CD4-positive, CD25-positive, alpha-beta regulatory T cell (primary cell): ENCODE results near the gene RFESD. TPM values are rescaled to one million over a fixed set of nuclear protein-coding genes. Genes with fewer than 3 reads are reported as not detected.
"Not testable (repeated sequence)": the region's sequence is repeated elsewhere in the genome, so short reads cannot be mapped to it uniquely, and the experiment has no call there.

ENCODE experiments used
- ATAC-seq, 2 donors: fragments of 150-1000 bp; cut with Tn5 transposase; one replicate each; pipeline ENCODE4 v1.10.0; 2021; ENCODE audit warnings: low read depth in 2 of 2, moderate number of reproducible peaks in 2 of 2, moderate library complexity in 1 of 2
- DNase-seq, 3 donors: peaks; one replicate each; pipeline versions ENCODE4 v3.0.0 to v3.0.0-alpha.2; 2012 to 2022; ENCODE audit warnings: mixed read lengths in 1 of 3
- H3K27ac ChIP-seq: one replicate; pipeline ENCODE4 v1.7.0; 2013; ENCODE audit warnings: mild to moderate bottlenecking, low read length; ENCODE audit not compliant: insufficient read depth, poor library complexity, severe bottlenecking
- H3K27me3 ChIP-seq: one replicate; pipeline ENCODE4 v1.7.0; 2013; ENCODE audit warnings: low read length; ENCODE audit not compliant: control insufficient read depth, insufficient read depth
- H3K36me3 ChIP-seq: one replicate; pipeline ENCODE4 v1.7.0; 2013; ENCODE audit warnings: mild to moderate bottlenecking, low read length, moderate library complexity; ENCODE audit not compliant: control insufficient read depth, insufficient read depth
- H3K4me1 ChIP-seq: 2 replicates; pipeline ENCODE4 v1.7.0; 2013; ENCODE audit warnings: mild to moderate bottlenecking, low read length; ENCODE audit not compliant: insufficient read depth, control insufficient read depth, poor library complexity, severe bottlenecking
- H3K4me3 ChIP-seq: one replicate; pipeline ENCODE4 v1.7.0; 2013; ENCODE audit warnings: low read depth, mild to moderate bottlenecking, low read length, moderate library complexity
- H3K9me3 ChIP-seq, 2 experiments: 1 replicate in 1 of 2; 2 replicates in 1 of 2; pipeline ENCODE4 v1.7.0; 2013; ENCODE audit warnings: low read length in 2 of 2, mild to moderate bottlenecking in 1 of 2, moderate library complexity in 1 of 2; ENCODE audit not compliant: control insufficient read depth in 2 of 2
- H3K27ac Mint-ChIP-seq, 3 donors: one replicate each; pipeline ENCODE4 v1.8.0; 2020 to 2022; ENCODE audit warnings: mild to moderate bottlenecking in 3 of 3, mixed read lengths in 3 of 3, moderate library complexity in 2 of 3
- H3K27me3 Mint-ChIP-seq: one replicate; pipeline ENCODE4 v1.8.0; 2022; ENCODE audit warnings: mild to moderate bottlenecking, mixed read lengths
- H3K36me3 Mint-ChIP-seq: one replicate; pipeline ENCODE4 v1.8.0; 2020; ENCODE audit warnings: mixed read lengths
- H3K4me1 Mint-ChIP-seq, 4 donors: one replicate each; pipeline ENCODE4 v1.8.0; 2020 to 2022; ENCODE audit warnings: mixed read lengths in 4 of 4, mild to moderate bottlenecking in 1 of 4
- H3K4me3 Mint-ChIP-seq, 4 donors: one replicate each; pipeline ENCODE4 v1.8.0; 2020 to 2022; ENCODE audit warnings: mild to moderate bottlenecking in 4 of 4, mixed read lengths in 4 of 4, moderate library complexity in 3 of 4
- H3K9me3 Mint-ChIP-seq, 7 donors: one replicate each; pipeline ENCODE4 v1.8.0; 2020 to 2022; ENCODE audit warnings: mixed read lengths in 7 of 7, mild to moderate bottlenecking in 3 of 7, moderate library complexity in 2 of 7
- polyA plus RNA-seq, 4 donors: library from polyadenylated mRNA; unstranded; fragments of 300-500 nt; fragmentation: Illumina TruSeq; gene quantifications; one replicate each; pipeline ENCODE4 v1.2.3, GENCODE V29; 2021
- total RNA-seq: library from RNA; stranded (reverse); gene quantifications from one replicate; pipeline ENCODE4 v1.2.3, GENCODE V29; 2022

The RFESD gene
- total and polyA plus RNA-seq, 5 donors from 2014 or later, result 2.2 to 12.1 (median 10.0) TPM

DNA sequence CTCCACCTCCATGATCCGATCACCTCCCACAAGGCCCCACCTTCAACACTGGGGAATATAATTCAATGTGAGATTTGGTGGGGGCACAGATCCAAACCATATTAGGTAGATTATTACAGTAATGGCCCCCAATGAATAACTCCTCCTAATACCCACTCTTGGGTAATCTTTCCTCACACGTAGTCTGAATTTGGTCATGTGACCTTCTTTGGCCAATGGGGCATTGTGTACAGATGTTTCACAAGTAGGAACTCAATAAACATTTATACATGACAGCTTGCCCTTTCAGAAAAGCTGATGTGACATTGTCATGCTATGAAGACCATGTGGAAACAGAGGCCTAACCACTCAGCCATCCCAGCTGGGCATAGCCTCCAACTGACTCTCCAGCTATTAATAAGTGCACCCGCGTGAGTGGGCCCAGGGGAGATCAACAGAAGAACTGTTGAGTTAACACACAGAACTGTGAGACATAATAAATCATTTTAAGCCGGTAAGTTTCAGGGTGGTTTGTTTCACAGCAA is 16.1 kb upstream of the RFESD start:
- no peak overlapping the region for H3K4me3 ChIP-seq
- peaks cover 4% of the 10 kb centered on the region for H3K27me3 ChIP-seq
- Mint-ChIP-seq H3K36me3 (peaks cover 3% of the 10 kb centered on the region), H3K4me3 (no peak overlapping the region), H3K27me3 (peaks cover 27% of the 10 kb centered on the region), H3K27ac (peak overlapping the region in 1 of 3 donors; percentile 27), H3K9me3 (peaks cover 0 to 8% (median 3%) of the 10 kb centered on the region in 7 donors), H3K4me1 (peaks cover 7 to 22% (median 15%) of the 10 kb centered on the region in 4 donors)
- no peak for DNase-seq
- no peaks in the 10 kb centered on the region for H3K36me3 ChIP-seq
- ATAC-seq, result no peak
- no peaks in the 10 kb centered on the region for H3K9me3 ChIP-seq
- no peak overlapping the region for H3K27ac ChIP-seq
- no peaks in the 10 kb centered on the region for H3K4me1 ChIP-seq

GRCh38 chr5:95631255-95631958 is 15.2 kb upstream of the RFESD start:
- ATAC-seq (no peak), DNase-seq (no peak)
- Histone ChIP-seq H3K36me3 (no peaks in the 10 kb centered on the region), H3K27me3 (peaks cover 6% of the 10 kb centered on the region), H3K4me1 (no peaks in the 10 kb centered on the region), H3K9me3 (no peaks in the 10 kb centered on the region), H3K4me3 (no peak overlapping the region), H3K27ac (peak overlapping the region; percentile 29)
- Mint-ChIP-seq H3K36me3 (peaks cover 3% of the 10 kb centered on the region), H3K9me3 (peaks cover 0 to 8% (median 3%) of the 10 kb centered on the region in 7 donors), H3K27me3 (peaks cover 24% of the 10 kb centered on the region), H3K4me3 (no peak overlapping the region), H3K27ac (peak overlapping the region; percentile 57 to 94 (median 94)), H3K4me1 (peaks cover 7 to 22% (median 15%) of the 10 kb centered on the region in 4 donors)

DNA sequence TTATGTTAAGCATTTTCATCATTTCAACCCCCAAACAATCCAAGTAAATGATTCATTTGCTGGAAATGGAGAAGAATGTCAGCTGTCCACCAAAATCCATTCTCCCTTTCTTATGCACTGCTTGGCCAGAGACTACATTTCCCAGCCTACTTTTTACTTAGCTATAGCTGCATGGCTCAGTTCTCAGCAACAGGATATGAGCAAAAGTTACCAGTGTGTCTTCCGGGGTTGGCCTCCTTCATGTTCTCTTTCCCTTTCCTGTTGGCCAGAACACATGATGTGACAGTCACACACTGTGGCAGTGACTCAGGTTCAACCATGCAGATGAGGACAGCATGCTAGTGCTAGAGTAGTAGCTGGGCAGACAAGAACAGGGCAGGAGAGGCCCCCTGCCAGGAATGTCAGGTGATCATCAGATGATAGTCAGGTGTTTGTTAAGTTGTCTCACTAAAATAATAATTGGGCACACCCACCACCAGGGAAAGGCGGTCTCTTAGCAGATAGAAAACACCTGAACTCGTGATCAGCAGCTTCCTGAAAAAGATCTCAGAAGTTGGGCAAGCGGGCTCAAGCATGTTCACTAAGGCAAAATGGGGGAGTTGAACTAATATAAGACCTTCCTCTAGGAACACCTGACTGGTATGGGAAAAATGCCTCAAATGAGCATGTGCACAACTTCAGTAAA is 14.4 kb upstream of the RFESD start:
- peaks cover 25% of the 10 kb centered on the region for H3K27me3 Mint-ChIP-seq
- Histone ChIP-seq H3K36me3 (no peaks in the 10 kb centered on the region), H3K4me1 (no peaks in the 10 kb centered on the region), H3K4me3 (peak overlapping the region; percentile 19), H3K27me3 (peaks cover 6% of the 10 kb centered on the region), H3K27ac (peak overlapping the region; percentile 29), H3K9me3 (no peaks in the 10 kb centered on the region)
- peaks cover 7 to 22% (median 15%) of the 10 kb centered on the region in 4 donors for H3K4me1 Mint-ChIP-seq
- H3K9me3 Mint-ChIP-seq, result peaks cover 0 to 8% (median 3%) of the 10 kb centered on the region in 7 donors
- peak overlapping the region; percentile 63 to 94 (median 94) for H3K27ac Mint-ChIP-seq
- peak; percentile 99 to 100 for ATAC-seq
- peak; percentile 34 to 93 (median 72) for DNase-seq
- peak overlapping the region in 3 of 4 donors; percentile 5 to 66 (median 62) for H3K4me3 Mint-ChIP-seq
- H3K36me3 Mint-ChIP-seq, result peaks cover 3% of the 10 kb centered on the region

- H3K27me3 ChIP-seq, H3K27ac ChIP-seq, H3K4me3 ChIP-seq, H3K36me3 ChIP-seq, ATAC-seq, H3K9me3 ChIP-seq, H3K4me3 Mint-ChIP-seq, H3K36me3 Mint-ChIP-seq, H3K9me3 Mint-ChIP-seq, DNase-seq, H3K4me1 ChIP-seq: not testable (repeated sequence)
- peak overlapping the region in 1 of 3 donors; percentile 94 for H3K27ac Mint-ChIP-seq
- H3K27me3 Mint-ChIP-seq, result peaks cover 28% of the 10 kb centered on the region
- peaks cover 7 to 22% (median 15%) of the 10 kb centered on the region in 4 donors for H3K4me1 Mint-ChIP-seq
Measured at GRCh38 chr5:95632942-95633341, 13.6 kb upstream of the RFESD start.

DNA sequence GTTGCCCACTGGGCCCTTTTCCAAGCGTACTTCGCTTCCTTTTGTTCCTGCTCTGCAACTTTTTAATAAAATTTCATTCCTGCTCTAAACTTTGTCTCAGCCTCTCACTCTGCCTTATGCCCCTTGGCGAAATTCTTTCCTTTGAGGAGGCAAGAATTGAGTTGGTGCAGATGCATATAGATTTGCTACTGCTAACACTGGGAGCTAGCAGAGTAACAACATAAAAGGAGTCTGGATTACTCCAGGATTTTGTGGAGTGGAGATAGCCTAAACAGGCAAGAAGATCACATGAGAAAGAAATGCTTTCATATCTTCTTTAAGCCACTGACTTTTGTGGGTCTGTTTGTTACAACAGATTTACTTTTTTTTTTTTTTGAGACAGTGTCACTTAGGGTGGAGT is 12.9 kb upstream of the RFESD start:
- Mint-ChIP-seq H3K27me3 (peaks cover 35% of the 10 kb centered on the region), H3K36me3 (peaks cover 3% of the 10 kb centered on the region), H3K9me3 (peaks cover 0 to 8% (median 3%) of the 10 kb centered on the region in 7 donors), H3K4me3 (no peak overlapping the region), H3K27ac (peak overlapping the region in 1 of 3 donors; percentile 53), H3K4me1 (peaks cover 7 to 22% (median 15%) of the 10 kb centered on the region in 4 donors)
- H3K4me3 ChIP-seq, result no peak overlapping the region
- no peaks in the 10 kb centered on the region for H3K36me3 ChIP-seq
- H3K9me3 ChIP-seq, result no peaks in the 10 kb centered on the region
- peaks cover 13% of the 10 kb centered on the region for H3K27me3 ChIP-seq
- DNase-seq, result no peak
- no peak for ATAC-seq
- H3K27ac ChIP-seq, result no peak overlapping the region
- no peaks in the 10 kb centered on the region for H3K4me1 ChIP-seq

DNA sequence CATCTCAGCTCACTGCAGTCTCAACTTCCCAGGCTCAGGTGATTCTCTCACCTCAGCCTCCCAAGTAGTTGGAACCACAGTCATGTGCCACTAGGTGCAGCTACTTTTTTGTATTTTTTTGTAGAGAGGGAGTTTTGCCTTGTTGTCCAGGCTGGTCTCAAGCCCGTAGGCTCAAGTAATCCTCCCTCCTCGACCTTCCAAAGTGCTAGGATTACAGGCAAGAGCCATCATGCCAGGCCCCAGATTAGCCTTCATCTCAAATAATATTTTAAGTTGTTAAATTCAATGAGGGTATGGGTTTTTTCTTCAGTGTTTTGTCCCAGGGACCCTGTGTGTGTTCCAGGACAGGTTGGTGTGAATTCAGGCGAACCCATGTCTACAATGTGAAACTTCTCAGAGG is 12.5 kb upstream of the RFESD start:
- Histone ChIP-seq H3K4me1 (no peaks in the 10 kb centered on the region), H3K9me3 (no peaks in the 10 kb centered on the region), H3K36me3 (no peaks in the 10 kb centered on the region), H3K4me3 (no peak overlapping the region), H3K27me3 (peaks cover 13% of the 10 kb centered on the region), H3K27ac (no peak overlapping the region)
- peaks cover 0 to 8% (median 3%) of the 10 kb centered on the region in 7 donors for H3K9me3 Mint-ChIP-seq
- no peak for ATAC-seq
- H3K4me3 Mint-ChIP-seq, result no peak overlapping the region
- no peak overlapping the region for H3K27ac Mint-ChIP-seq
- H3K27me3 Mint-ChIP-seq, result peaks cover 35% of the 10 kb centered on the region
- no peak for DNase-seq
- H3K36me3 Mint-ChIP-seq, result peaks cover 3% of the 10 kb centered on the region
- H3K4me1 Mint-ChIP-seq, result peaks cover 7 to 22% (median 15%) of the 10 kb centered on the region in 4 donors

DNA sequence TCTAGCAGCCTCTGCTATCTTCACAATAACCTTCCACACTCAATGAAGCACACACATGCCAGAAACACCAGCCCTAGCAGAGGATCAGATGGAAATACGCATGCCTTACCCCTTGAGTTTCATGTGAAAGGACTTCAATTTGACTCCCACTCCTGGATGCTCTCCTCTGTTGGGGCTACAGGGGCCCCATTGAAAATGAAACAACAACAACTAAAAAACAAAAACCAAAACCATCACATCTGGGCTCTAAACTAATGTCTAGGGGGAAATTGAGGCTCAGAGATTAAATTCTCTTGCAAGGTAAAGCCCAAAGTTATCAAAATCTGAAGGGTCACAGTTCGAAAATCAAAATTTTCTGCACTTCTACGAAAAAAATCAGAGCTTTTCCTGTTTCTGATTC is 7.9 kb upstream of the RFESD start:
- peaks cover 0 to 1% (median 0%) of the 10 kb centered on the region in 7 donors for H3K9me3 Mint-ChIP-seq
- H3K27me3 ChIP-seq, result peaks cover 13% of the 10 kb centered on the region
- H3K27me3 Mint-ChIP-seq, result peaks cover 32% of the 10 kb centered on the region
- no peak overlapping the region for H3K4me3 Mint-ChIP-seq
- H3K4me1 Mint-ChIP-seq, result peaks cover 0 to 3% (median under 1%) of the 10 kb centered on the region in 4 donors
- no peaks in the 10 kb centered on the region for H3K36me3 Mint-ChIP-seq
- ATAC-seq (no peak), DNase-seq (no peak)
- no peaks in the 10 kb centered on the region for H3K9me3 ChIP-seq
- no peaks in the 10 kb centered on the region for H3K36me3 ChIP-seq
- no peaks in the 10 kb centered on the region for H3K4me1 ChIP-seq
- H3K4me3 ChIP-seq, result no peak overlapping the region
- H3K27ac Mint-ChIP-seq, result no peak overlapping the region
- H3K27ac ChIP-seq, result no peak overlapping the region
